ENCODE measurements around the gene ZNF593.

Gene ZNF593

DNA sequence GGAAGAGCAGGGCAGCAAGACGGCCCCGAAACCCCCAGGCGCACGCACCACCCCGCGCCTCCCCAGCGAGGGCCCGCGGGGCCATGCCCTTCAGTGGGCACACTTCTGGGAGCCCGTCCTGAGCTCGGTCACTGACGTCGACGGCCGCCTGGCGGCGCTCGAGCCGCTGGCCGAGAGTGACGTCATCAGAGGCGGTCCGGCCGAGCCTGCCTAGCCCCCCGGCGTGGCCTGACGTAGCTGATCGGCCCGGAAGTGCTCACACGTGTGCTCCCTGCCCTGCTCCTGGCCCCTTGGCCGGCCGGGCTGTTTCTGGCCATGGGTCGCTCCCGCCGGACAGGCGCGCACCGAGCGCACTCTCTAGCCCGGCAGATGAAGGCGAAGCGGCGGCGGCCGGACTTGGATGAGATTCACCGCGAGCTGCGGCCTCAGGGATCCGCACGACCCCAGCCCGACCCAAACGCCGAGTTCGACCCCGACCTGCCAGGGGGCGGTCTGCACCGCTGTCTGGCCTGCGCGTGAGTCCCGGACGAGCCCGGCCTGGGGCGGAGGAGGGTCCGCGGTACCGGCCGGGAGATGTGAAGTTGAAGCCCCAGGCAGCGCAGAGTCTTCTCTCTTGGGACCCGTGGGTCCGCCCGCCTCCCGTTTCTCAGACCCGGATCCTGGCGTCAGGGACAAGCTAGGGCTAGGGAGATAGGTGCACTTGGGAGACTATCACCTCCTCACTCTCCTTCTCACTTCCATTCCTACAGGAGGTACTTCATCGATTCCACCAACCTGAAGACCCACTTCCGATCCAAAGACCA lies at the start of gene ZNF593:
TSS of gene ZNF593 (plus strand) at position 240 of the 803 bp plus-strand sequence. CDS start at position 316, 76 bp downstream.
- peak; percentile 78 for DNase-seq

- no peak for DNase-seq
Measured at GRCh38 chr1:26121854-26122773, 47.6 kb upstream of the ZNF593 start.

DNA sequence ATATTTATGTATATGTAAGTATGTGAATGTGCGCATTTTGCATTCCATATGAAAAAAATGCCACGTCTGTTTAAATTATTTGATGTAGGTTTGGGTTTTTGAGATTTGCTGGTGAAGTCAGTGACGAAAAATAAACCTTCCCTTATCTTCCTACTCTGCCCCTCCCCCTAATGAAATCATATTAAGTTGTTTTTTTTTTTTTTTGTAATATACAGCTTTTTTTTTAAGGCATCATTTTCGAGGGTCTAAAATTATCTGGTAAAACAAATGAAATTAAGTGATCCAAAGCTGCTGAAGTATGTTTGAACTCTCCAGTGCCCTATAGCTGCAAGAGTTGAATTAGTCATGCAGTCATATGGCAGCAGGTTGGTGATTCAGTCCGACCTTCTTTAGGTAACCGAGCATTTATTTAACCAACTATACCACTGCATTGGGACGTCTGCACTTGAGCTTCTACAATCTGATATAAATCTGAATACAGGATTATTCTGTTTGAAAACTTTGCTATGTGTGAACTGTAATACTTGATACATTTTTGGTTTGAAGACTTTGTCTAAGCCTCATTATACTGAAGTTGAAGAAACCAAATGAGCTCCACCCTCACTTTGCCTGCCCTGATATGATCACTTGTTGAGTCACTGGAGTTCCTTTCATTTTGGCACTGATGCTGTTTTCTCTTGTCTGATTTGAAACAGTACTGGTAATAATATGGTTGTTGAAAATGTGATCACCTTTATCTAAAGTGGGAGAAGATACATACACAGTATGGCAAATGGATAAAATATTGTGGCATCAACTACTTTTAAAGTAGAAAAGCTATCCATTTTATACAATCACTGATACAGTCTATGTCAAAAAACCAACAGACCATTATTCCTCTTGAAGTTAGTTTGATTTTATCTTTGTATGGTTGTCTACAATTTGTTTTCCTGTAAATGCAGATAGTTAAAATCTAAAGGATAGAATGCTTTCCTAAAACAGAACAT lies 46.4 kb upstream of the ZNF593 start:
- no peak for DNase-seq

DNA sequence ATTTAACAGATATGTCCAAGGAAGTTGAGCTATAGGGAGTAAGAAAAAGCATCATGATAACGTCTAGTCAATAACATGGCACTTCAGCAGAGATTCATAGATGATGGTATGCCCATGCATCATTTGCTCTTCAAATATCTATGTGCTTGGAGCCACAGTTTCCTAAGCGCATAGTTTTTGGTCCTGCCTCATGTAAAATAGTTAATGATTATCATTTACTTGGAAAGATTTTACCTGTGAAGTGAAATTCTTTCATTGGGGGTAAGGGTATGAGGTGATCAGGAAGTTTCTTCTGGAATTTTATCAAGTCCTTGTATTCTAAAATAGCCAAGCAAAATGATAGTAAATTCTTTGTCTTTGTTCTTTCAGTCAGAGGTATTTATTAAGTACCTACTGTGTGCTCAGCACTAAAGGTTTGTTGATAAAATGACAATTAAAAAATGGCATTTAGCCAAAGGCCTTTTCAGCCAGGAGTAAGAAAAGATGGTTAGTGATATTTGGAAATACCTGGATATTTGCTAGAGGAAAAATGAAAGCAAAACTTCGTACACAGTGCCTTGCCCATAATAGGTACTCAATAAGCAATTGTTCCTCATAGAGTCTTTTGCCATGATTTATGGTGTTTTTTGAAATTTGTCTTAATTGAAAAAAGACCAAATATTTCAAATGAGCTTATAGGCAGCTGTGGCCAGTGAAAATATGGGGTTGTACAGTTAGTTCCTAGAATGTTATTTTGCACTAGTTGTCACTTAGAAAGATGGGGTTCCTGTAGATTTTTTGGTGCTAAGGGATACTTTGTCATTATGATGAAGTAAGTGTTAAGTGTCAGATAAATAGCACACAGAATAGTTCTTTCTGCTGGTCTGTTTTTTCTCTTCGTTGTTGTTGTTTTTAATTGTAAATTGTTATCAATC lies 45.0 kb upstream of the ZNF593 start:
- DNase-seq = no peak

GRCh38 chr1:26125382-26125781 lies 44.3 kb upstream of the ZNF593 start:
- DNase-seq = no peak

DNA sequence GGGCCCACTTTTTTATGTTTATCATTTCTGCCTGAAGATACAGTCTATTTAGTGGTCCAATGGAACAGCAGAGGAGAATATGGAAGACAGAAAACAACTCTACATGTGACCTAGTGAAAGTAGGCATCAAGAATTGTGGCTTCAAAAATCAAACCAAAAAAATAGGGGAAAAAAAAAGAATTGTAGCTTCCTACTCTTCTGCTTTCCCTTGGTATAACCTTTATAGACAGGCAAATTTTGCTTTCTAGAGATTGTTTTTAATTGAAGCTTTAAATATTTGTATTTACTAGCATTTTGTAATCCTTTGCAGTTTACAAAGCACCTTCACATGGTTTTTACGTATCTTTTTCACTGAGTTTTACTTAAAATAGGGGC lies 43.8 kb upstream of the ZNF593 start:
- DNase-seq = no peak

- DNase-seq = peak; percentile 24
Measured at GRCh38 chr1:26126321-26127084, 43.2 kb upstream of the ZNF593 start.

DNA sequence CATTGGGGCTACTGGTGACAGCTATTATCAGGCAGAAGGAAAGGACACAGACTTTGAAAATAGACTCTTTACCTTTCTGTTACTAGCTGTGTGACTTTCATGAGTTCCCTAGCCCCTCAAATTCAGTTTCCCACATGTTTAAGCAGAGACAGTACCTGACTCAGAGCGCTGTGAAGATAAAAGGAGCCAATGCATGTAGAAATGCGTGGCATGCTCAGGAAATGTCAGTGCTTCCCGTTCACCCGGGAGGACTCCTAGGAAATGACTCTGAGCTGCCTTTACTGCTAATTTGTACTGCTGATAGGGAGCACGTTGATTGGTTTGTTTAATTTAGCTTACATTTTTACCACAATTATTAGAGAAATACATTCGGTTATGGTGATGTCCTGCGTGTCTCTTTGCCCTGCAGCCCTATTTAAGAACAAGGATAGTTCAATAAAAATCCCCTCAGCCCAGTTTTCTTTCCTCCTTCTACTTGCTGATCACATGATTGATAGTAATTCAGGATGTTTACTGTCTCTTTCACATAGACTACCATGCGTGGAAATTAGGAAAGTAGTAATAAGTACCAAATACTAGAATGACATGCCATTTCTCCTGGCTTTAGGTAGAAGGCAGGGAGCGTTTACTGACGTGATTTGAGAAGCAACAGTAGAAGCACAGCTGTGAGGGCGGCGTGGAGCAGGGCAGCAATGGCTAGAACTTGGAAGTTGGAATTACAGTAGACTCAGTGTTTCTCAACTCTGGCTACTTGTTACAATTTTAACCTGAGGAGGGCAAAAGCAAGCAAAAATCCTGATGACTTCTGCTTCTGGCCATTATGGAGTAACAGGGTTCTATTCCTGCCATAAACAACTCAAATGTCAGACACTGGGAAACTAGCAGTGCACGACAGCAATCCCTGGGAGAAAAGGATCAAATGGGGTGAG lies 42.2 kb upstream of the ZNF593 start:
- no peak for DNase-seq

- no peak for DNase-seq
Measured at GRCh38 chr1:26129778-26130177, 39.9 kb upstream of the ZNF593 start.

- DNase-seq = no peak
Measured at GRCh38 chr1:26130695-26131094, 39.0 kb upstream of the ZNF593 start.

DNA sequence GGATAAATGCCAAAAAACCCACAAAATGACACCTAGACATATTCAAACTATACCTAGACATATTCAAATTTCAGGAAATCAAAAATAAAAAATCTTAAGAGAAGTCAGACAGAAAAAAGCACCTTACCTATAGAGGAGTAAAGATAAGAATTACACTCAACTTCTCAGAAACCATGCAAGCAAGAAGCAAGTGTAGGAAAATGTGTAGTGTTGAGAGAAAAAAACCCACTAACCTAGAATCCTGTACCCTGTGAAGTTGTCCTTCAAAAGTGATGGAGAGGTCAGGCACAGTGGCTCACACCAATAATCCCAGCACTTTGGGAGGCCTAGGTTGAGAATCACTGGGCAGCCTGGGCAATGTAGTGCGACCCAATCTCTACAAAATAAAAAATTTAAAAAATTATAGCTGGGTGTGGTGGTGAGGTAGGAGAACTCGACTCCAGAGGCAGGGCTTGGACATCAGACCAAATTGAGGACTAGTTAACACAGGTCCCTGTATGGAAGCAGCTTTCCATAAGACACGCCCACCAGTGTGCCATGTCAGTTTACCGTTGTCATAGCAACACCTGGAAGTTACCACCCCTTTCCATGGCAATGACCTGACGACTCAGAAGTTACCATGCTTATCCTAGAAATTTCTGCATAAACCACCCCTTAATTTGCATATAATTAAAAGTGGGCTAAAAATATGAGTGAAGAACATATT lies 37.4 kb upstream of the ZNF593 start:
- no peak for DNase-seq

DNA sequence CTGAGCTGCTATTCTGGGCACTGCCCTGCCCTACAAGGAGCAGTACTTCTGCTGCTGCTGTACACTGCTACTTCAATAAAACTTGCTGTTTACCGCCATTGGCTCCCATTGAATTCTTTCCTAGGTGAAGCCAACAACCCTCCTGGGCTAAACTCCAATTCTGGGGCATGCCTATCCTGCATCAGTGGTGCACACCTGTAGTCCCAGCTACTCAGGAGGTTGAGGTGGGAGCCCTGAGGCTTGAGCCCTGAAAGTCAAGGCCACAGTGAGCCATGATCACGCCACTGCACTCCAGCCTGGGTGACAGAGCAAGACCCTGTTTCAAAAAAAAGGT lies 36.9 kb upstream of the ZNF593 start:
- DNase-seq = no peak

DNA sequence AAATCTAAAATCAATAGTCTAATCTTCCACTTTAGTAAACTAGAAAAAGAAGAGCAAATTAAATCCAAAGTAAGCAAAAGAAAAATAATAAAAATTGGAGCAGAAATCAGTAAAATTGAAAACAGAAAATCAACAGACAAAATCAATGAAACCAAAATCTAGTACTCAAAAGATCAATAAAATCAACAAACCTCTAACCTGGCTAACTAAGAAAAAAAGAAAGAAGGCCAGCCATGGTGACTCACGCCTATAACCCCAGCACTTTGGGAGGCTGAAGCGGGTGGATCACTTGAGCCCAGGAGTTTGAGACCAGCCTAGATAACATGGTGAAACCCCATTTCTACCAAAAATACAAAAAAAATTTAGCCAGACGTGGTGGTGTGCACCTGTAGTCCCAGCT lies 35.2 kb upstream of the ZNF593 start:
- DNase-seq = no peak

GRCh38 chr1:26138974-26139558 lies 30.6 kb upstream of the ZNF593 start:
- DNase-seq = no peak

- DNase-seq = no peak
Measured at GRCh38 chr1:26142159-26142558, 27.5 kb upstream of the ZNF593 start.

DNA sequence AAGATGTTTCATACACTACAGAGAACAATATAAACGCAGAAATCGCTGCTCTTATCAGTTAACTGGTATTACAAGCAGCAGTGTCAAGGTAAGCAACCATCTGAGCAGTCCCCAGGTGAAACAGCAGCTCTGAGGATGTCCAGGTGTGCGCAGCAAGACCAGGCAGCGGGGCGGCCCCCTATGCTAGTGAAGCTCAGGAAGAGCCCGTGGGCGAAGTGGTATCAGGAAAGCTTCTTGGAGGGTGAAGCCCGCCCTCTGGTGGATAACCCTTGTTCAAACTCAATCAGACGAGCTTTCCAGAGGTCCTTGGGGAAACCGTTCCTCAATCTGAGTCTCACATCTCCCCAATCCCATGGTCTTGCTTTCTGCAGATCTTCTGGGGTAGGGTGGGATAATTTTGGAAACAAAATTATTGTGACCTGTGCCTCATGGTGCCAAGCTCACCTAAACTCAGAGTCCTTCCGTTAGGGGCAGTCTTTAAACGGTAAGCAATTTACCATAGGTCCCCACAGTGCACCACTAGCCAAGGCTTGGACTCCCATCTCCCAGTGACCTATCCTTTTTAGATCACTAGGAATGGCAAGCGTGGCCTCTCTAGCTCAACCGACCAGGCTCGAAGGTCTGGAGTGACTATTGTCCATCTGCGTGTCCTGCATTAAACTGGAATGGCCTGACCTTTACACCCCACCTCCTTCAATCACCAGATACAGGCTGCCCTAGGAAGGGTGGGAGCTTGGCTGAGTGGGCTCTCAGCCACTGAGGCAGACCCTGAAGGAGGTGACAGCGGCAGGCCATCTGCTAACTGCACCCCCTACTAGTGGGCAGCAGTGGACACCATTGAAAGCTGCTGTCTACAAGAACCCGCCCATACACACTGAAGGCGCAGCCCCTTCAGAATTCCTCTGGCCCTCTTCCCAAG lies 24.4 kb upstream of the ZNF593 start:
- peak; percentile 62 for DNase-seq

DNA sequence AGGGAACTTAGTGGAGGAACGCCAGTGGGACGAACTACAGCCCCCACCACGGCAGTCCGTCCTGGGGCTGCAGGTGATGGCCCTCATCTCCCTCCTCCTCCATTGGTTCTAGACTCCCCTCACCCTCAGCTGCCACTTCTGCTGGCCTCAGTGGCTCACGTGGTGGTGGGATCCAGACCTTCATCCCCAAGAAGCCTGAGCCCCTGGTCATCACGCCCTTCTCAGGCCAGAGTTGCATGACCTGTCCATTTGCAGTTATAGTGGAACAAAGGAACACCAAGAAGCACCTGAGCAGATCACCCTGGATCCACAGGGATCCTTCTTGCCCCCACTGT lies 23.8 kb upstream of the ZNF593 start:
- no peak for DNase-seq

- no peak for DNase-seq
Measured at GRCh38 chr1:26148887-26149286, 20.8 kb upstream of the ZNF593 start.
